ENCODE results near the gene VWA8.
A peak's percentile ranks its signal among the peaks of the same experiment; 100 is the strongest.
"Not testable (repeated sequence)": the region's sequence is repeated elsewhere in the genome, so short reads cannot be mapped to it uniquely, and the experiment has no call there.

VWA8 gene

GRCh38 chr13:41880966-41881365, 79.9 kb downstream of the VWA8 start:
- Histone ChIP-seq H3K4me3 (no peak overlapping the region), H3K27ac (no peak overlapping the region)

- no peak overlapping the region for H3K27ac ChIP-seq
- no peak overlapping the region for H3K4me3 ChIP-seq
These were observed 96.3 kb downstream of the VWA8 start for GRCh38 chr13:41864658-41865057.

- not testable (repeated sequence) for H3K27ac ChIP-seq, H3K4me3 ChIP-seq
These were observed 98.2 kb downstream of the VWA8 start for GRCh38 chr13:41862659-41863058.

GRCh38 chr13:41859565-41859964, 101.3 kb downstream of the VWA8 start:
- no peak overlapping the region for H3K4me3 ChIP-seq

GRCh38 chr13:41858780-41859179, 102.1 kb downstream of the VWA8 start:
- Histone ChIP-seq H3K4me3 (no peak overlapping the region), H3K27ac (no peak overlapping the region)

More at GRCh38 chr13:41859565-41859964, 101.3 kb downstream of the VWA8 start:
- no peak overlapping the region for H3K27ac ChIP-seq

GRCh38 chr13:41854758-41855157, 106.2 kb downstream of the VWA8 start:
- no peak overlapping the region for H3K4me3 ChIP-seq

GRCh38 chr13:41851351-41851750, 109.6 kb downstream of the VWA8 start:
- H3K27ac ChIP-seq, result peak overlapping the region in 1 of 21 experiments; percentile 4
- H3K4me3 ChIP-seq, result no peak overlapping the region

More at GRCh38 chr13:41854758-41855157, 106.2 kb downstream of the VWA8 start:
- H3K27ac ChIP-seq, result no peak overlapping the region

- H3K4me3 ChIP-seq, result no peak overlapping the region
- no peak overlapping the region for H3K27ac ChIP-seq
These were observed 112.3 kb downstream of the VWA8 start for GRCh38 chr13:41848435-41849255.

GRCh38 chr13:41847216-41847615, 113.7 kb downstream of the VWA8 start:
- H3K27ac ChIP-seq, result no peak overlapping the region
- no peak overlapping the region for H3K4me3 ChIP-seq

- no peak overlapping the region for H3K27ac ChIP-seq
- no peak overlapping the region for H3K4me3 ChIP-seq
These were observed 118.8 kb downstream of the VWA8 start for GRCh38 chr13:41842036-41842620.

GRCh38 chr13:41837629-41838028, 123.3 kb downstream of the VWA8 start:
- Histone ChIP-seq H3K4me3 (no peak overlapping the region), H3K27ac (peak overlapping the region in 1 of 21 experiments; percentile 1)

GRCh38 chr13:41835871-41836270, 125.0 kb downstream of the VWA8 start:
- no peak overlapping the region for H3K4me3 ChIP-seq
- H3K27ac ChIP-seq, result no peak overlapping the region

- not testable (repeated sequence) for H3K27ac ChIP-seq, H3K4me3 ChIP-seq
These were observed 126.2 kb downstream of the VWA8 start for GRCh38 chr13:41834697-41835096.

GRCh38 chr13:41833831-41834230, 127.1 kb downstream of the VWA8 start:
- Histone ChIP-seq H3K27ac (no peak overlapping the region), H3K4me3 (no peak overlapping the region)

GRCh38 chr13:41833201-41833600, 127.7 kb downstream of the VWA8 start:
- H3K27ac ChIP-seq, result no peak overlapping the region
- no peak overlapping the region for H3K4me3 ChIP-seq

GRCh38 chr13:41827507-41828213, 133.2 kb downstream of the VWA8 start:
- Histone ChIP-seq H3K4me3 (no peak overlapping the region), H3K27ac (peak overlapping the region in 4 of 21 experiments; percentile 5 to 50 (median 18))

GRCh38 chr13:41825691-41826090, 135.2 kb downstream of the VWA8 start:
- Histone ChIP-seq H3K27ac (no peak overlapping the region), H3K4me3 (no peak overlapping the region)

- H3K4me3 ChIP-seq, result no peak overlapping the region
- no peak overlapping the region for H3K27ac ChIP-seq
These were observed 137.4 kb downstream of the VWA8 start for GRCh38 chr13:41823476-41823875.

- no peak overlapping the region for H3K27ac ChIP-seq
These were observed 138.3 kb downstream of the VWA8 start for GRCh38 chr13:41822560-41822959.

GRCh38 chr13:41821238-41821594, 139.7 kb downstream of the VWA8 start:
- no peak overlapping the region for H3K27ac ChIP-seq
- H3K4me3 ChIP-seq, result no peak overlapping the region

More at GRCh38 chr13:41822560-41822959, 138.3 kb downstream of the VWA8 start:
- H3K4me3 ChIP-seq, result no peak overlapping the region
